A549 treated with RU486 at 1 μM for 4 hours (cell line): ENCODE data around the gene ATP6V1E1. TPM values are rescaled to one million over a fixed set of nuclear protein-coding genes. Genes with fewer than 3 reads are reported as not detected.

ENCODE experiments used
- total RNA-seq: library from RNA; stranded (reverse); fragments of 200-300 nt; extraction: Qiagen RNA extraction; gene quantifications from 5 replicates; pipeline ENCODE4 v1.2.3, GENCODE V29; 2022; ENCODE audit warnings: low read depth

Gene ATP6V1E1
- total RNA-seq, result 118 to 147 TPM (median 126 TPM) in 5 replicates

DNA sequence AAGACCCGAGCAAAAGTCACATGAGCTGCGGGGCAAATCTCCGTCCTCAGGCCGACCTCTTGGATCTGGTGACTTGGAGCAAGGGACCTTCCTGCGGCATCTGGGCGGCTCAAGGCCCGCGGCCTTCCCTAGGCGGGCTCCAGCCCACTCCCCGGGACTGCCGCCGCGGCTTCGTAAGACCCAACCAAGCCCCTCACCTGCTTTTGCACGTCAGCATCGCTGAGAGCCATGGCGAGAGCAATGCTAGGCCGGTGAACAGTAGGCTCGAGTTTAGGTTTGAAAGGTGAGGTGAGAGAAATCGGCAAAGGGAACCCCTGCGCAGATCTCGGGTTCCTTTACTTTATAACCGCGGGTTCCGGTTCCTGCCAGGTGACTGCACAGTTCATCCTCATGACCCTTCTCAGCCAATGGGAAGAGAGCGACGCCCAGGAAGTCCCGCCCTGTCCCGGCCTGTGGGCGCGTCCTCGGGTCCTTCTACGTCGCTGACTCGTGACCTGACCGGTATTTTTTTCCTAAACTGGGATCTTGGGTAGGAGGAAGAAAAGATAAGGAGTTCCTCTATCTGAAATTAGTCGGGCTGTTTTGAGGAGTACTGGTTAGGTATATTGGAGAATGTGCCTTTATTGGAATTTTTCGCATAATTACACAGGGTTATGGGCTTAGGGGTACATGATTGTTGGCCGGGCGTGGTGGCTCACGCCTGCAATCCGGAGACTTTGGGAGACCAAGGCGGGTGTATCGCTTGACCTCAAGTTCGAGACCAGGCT lies at the start of gene ATP6V1E1:
Gene ATP6V1E1 (minus strand): TSS at position 344 of the 767 bp plus-strand sequence. CDS start 114 bp downstream, at position 230.

DNA sequence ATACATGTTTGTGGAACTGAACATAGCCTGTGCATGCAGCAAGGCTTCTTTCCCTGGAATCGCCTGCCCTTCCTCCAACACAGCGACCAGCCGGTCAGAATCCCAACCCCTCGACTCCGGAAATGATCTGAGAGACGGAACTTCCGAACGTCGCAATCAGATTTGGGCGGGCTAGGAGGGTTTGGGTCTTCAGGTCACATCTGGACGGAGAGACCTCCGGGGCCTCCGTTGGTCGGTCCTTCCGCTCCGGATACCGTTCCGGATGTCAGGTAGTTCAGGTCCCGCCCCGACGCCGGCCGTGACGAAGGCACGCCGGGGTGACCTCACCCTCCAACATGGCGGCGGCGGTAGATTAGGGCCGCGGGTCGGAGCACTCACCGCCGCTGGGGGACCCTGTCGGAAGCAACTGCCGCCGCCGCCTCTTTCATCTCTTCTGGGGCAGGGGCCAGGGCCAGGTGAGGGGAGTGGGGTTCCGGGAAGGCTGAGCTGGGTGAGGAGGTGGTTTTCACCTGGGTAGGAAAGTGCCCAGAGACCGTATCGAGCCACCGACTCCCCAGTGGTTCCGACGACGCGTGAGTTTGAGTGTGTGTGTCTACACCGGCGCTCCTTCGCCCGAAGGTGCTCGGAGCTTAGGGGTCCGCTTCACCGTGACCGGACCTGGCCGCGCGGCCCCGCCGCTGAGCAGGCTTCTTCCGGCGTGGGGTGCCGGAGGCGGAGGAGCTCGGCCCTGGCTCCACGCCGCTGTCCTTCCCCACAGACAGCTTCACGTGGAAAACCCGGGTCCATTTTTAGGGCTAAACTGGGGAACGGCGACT lies 10.1 kb upstream of the ATP6V1E1 start, which contains the start of gene BCL2L13:
Gene BCL2L13 (plus strand): TSS at position 326 of the 815 bp plus-strand sequence. CDS start 16,955 bp downstream, outside the sequence.

DNA sequence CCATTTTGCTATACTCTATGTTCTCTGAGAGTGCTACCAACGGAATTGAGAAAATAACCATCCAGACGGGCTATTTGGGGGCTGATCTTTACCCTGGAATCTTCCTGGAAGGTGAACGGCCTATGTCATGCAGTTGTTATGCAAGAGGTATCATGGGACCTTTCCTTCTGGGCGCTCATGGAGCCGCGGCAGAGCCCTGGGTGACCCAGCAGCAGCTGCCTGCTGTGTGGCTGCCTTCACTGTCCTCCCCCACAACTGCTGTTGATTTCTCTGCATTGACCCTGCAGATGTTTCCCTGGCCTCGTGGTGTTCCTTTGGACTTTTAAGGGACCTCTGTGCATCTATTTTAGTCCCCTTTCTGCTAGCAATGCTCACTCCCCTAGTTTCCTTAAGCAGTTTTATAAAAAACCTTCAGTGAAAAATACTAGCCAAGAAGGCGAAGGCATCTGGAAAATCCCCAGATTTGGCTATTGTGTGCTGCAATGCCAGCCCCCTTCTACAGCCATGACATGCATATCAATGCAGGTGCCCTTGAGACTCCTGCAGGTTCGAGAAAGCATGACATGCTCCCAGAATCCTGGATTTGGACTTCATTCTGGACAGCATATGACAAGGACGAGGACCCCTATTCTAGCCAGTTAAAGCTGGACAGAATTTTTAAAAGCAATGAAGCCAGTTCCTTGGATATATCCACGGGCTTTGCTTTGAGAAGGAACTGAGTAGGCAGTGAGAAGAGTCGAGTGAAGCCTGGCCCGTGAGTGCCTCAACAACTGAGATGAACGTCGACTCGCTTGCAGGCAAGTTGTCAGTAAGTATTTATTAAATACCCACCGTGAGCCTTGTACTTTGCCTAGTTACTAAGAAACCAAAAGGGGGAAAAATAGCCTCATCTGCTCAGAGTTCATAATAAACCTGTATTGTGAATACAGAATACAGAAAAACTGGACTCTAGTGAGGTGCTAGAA lies 65.4 kb downstream of the ATP6V1E1 start, which contains the start of gene SLC25A18:
Gene SLC25A18 (plus strand): TSS at position 593 of the 965 bp plus-strand sequence. CDS start 16,447 bp downstream, outside the sequence.

Other genes starting within 250 kb of the ATP6V1E1 start
- 0.06 TPM in 1 of 5 replicates, not detected in the others for gene SLC25A18, start 65.3 kb downstream of the ATP6V1E1 start, total RNA-seq
- gene BCL2L13, start 10.0 kb upstream of the ATP6V1E1 start, total RNA-seq, result 30.1 to 36.3 TPM (median 32.7 TPM) in 5 replicates
- gene BID, start 145.7 kb upstream of the ATP6V1E1 start, total RNA-seq, result 50.2 to 78.7 TPM (median 76.1 TPM) in 5 replicates